Memory B cell (primary cell): ENCODE measurements around the gene COX17.

ENCODE experiments used
- ATAC-seq: fragments of 150-1000 bp; cut with Tn5 transposase; 2 replicates; pipeline ENCODE4 v1.10.0; 2021; ENCODE audit warnings: low read depth, mild to moderate bottlenecking, moderate library complexity
- DNase-seq, 2 donors: peaks; one replicate each; pipeline ENCODE4 v3.0.0; 2022; ENCODE audit warnings: low spot score in 2 of 2
- H3K27ac Mint-ChIP-seq: one replicate; pipeline ENCODE4 v1.8.0; 2022; ENCODE audit warnings: mild to moderate bottlenecking, moderate library complexity, mixed read lengths
- H3K27me3 Mint-ChIP-seq: one replicate; pipeline ENCODE4 v1.8.0; 2022; ENCODE audit warnings: mixed read lengths
- H3K36me3 Mint-ChIP-seq: one replicate; pipeline ENCODE4 v1.8.0; 2022; ENCODE audit warnings: mild to moderate bottlenecking, mixed read lengths
- H3K4me1 Mint-ChIP-seq: one replicate; pipeline ENCODE4 v1.8.0; 2022; ENCODE audit warnings: mixed read lengths
- H3K4me3 Mint-ChIP-seq: one replicate; pipeline ENCODE4 v1.8.0; 2022; ENCODE audit warnings: mild to moderate bottlenecking, moderate library complexity, mixed read lengths
- H3K9me3 Mint-ChIP-seq: one replicate; pipeline ENCODE4 v1.8.0; 2022; ENCODE audit warnings: mixed read lengths

The COX17 gene

DNA sequence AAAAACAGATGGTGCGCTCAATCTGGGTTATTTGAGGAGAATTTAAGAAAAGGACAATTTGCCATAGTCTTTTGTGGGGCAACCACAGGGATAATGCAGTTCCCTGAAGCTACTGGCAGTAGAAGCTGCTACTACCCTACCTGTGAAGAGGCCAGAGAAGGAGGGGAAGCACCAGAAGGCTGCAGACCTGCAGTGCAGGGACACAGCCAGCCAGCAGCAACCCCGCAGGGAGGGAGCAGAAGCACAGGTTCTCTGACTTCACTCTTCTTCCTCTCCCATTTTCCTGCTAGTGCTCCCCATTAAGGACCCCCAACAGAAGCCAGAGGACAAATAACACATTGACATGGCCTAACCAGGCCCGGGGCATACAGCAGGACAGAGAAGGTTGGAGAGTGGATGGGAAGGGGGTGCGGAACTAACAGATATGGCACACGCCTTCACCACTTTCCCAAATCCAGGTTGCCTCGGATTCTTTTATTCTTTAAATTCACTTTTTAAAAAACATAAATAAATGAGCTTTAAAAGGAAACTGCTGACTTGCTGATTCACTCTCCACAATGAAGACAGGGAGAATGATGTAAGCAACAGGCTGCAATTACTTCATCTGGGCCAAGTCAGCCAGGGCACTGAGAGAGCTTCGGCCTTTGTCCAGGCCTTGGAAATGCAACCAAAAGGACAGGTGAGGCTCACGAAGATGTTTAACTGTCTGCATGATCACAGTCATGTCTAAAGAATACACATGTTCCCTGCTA is 46.9 kb downstream of the COX17 start:
- ATAC-seq (no peak), DNase-seq (no peak)
- H3K9me3 Mint-ChIP-seq, result no peaks in the 10 kb centered on the region
- no peaks in the 10 kb centered on the region for H3K36me3 Mint-ChIP-seq
- H3K27ac Mint-ChIP-seq, result peak overlapping the region; percentile 96
- H3K4me3 Mint-ChIP-seq, result no peak overlapping the region
- peaks cover 30% of the 10 kb centered on the region for H3K4me1 Mint-ChIP-seq
- no peaks in the 10 kb centered on the region for H3K27me3 Mint-ChIP-seq

DNA sequence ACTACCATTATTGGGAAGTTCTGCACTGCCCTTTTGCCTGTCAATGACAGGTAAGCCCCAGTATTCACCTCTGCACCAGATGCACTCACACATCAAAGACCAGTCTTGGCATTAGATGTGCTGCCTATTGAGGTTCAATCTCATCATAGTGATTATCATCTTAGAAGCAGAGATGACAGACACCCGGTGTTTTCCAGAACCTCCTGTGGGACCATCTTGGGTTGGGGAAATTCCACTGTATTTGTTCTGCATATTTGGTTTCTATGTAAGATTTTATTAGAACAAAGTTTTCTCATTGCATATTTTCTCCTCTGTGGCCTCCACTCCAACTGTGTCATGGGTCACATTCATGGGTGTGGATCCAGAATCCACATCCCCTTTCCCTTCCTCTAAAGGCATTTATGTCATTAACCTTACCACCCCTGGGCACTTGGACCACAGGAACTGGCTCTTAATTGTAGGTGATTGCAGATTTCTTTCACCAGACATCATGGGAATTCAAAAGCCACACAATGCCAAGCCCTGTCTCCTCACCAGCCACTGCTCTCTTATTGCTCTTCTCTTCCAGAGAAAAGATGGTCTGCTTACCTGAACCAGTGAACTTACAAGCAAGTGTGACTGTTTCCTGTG is 48.3 kb downstream of the COX17 start:
- Mint-ChIP-seq H3K9me3 (no peaks in the 10 kb centered on the region), H3K27me3 (no peaks in the 10 kb centered on the region), H3K27ac (peak overlapping the region; percentile 96), H3K4me3 (peak overlapping the region; percentile 74), H3K36me3 (no peaks in the 10 kb centered on the region), H3K4me1 (peaks cover 34% of the 10 kb centered on the region)
- DNase-seq, result peak in 1 of 2 donors; percentile 48
- peak; percentile 73 for ATAC-seq

- Mint-ChIP-seq H3K4me1 (peaks cover 34% of the 10 kb centered on the region), H3K27ac (peak overlapping the region; percentile 96), H3K36me3 (no peaks in the 10 kb centered on the region), H3K9me3 (no peaks in the 10 kb centered on the region), H3K4me3 (peak overlapping the region; percentile 74), H3K27me3 (no peaks in the 10 kb centered on the region)
- DNase-seq, result peak; percentile 55 to 63
- ATAC-seq, result peak; percentile 84
Measured at GRCh38 chr3:119628390-119628789, 48.8 kb downstream of the COX17 start.

DNA sequence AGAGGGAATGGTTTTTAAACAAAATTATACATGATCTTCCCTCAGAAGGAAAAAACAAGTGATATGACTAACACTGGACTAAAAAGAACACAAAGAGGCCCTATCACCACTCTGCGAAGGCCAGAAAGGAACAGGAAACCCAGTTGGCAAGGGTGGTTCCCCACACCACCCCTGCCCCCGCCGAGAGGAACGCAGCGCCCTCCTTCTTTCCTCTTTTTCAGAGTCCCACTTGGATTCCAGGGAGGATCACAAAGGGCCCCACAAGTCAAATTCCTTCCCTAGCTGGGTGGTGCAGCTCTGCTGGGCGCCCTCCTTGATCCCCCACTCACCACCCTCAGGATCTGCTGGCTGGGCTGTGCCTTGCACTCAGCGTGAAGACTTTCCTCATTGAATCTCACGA is 49.7 kb downstream of the COX17 start:
- ATAC-seq, result peak; percentile 34
- Mint-ChIP-seq H3K27ac (peak overlapping the region; percentile 96), H3K36me3 (no peaks in the 10 kb centered on the region), H3K4me1 (peaks cover 34% of the 10 kb centered on the region), H3K9me3 (no peaks in the 10 kb centered on the region), H3K4me3 (peak overlapping the region; percentile 74), H3K27me3 (no peaks in the 10 kb centered on the region)
- peak; percentile 13 to 22 for DNase-seq

GRCh38 chr3:119626196-119626595 is 51.0 kb downstream of the COX17 start:
- H3K9me3 Mint-ChIP-seq, result no peaks in the 10 kb centered on the region
- ATAC-seq (no peak), DNase-seq (no peak)
- peak overlapping the region; percentile 24 for H3K4me3 Mint-ChIP-seq
- H3K36me3 Mint-ChIP-seq, result no peaks in the 10 kb centered on the region
- H3K27ac Mint-ChIP-seq, result peak overlapping the region; percentile 80
- H3K4me1 Mint-ChIP-seq, result peaks cover 34% of the 10 kb centered on the region
- no peaks in the 10 kb centered on the region for H3K27me3 Mint-ChIP-seq

- Mint-ChIP-seq H3K4me1 (peaks cover 34% of the 10 kb centered on the region), H3K36me3 (no peaks in the 10 kb centered on the region), H3K4me3 (no peak overlapping the region), H3K27ac (peak overlapping the region; percentile 80), H3K9me3 (no peaks in the 10 kb centered on the region), H3K27me3 (no peaks in the 10 kb centered on the region)
- DNase-seq, result no peak
- ATAC-seq, result no peak
Measured at GRCh38 chr3:119625451-119626153, 51.6 kb downstream of the COX17 start.

DNA sequence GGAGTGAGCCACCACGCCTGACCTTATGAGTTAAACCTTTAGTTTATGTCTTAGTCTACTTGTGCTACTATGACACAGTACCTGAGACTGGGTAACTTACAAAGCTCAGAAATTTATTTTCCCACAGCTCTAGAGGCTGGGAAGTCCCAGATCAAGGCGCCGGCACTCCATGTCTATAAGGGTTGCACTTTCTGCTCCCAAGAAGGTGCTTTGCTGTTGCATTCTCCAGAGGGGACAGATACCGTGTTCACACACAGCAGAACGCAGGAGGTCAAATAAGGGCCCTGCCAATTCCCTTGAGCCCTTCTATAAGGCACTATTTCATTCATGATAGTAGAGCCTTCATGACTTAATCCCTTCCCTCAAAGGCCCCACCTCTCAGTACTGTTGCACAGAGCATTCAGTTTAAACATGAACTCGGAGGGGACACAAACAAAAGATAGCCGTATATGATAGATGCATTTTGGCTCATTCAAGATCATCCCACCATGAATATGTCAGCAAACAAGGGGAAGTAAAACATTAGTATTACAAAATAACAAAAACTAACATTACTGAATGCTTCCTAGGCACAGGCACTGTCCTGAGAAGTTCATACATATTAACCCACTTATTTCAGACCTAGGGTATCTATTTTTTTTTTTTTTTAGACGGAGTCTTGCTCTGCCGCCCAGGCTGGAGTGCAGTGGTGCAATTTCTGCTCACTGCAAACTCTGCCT is 53.0 kb downstream of the COX17 start:
- Mint-ChIP-seq H3K27me3 (no peaks in the 10 kb centered on the region), H3K4me1 (peaks cover 37% of the 10 kb centered on the region), H3K9me3 (no peaks in the 10 kb centered on the region), H3K4me3 (no peak overlapping the region), H3K36me3 (no peaks in the 10 kb centered on the region), H3K27ac (no peak overlapping the region)
- DNase-seq (no peak), ATAC-seq (no peak)

- H3K9me3 Mint-ChIP-seq, result no peaks in the 10 kb centered on the region
- H3K27ac Mint-ChIP-seq, result no peak overlapping the region
- DNase-seq (no peak), ATAC-seq (no peak)
- H3K27me3 Mint-ChIP-seq, result no peaks in the 10 kb centered on the region
- peaks cover 18% of the 10 kb centered on the region for H3K4me1 Mint-ChIP-seq
- H3K4me3 Mint-ChIP-seq, result no peak overlapping the region
- no peaks in the 10 kb centered on the region for H3K36me3 Mint-ChIP-seq
Measured at GRCh38 chr3:119620899-119621298, 56.3 kb downstream of the COX17 start.
